Measurements from ENCODE around the gene ZC3H18. TPM values are rescaled to one million over a fixed set of nuclear protein-coding genes. Genes with fewer than 3 reads are reported as not detected.
"Not testable (repeated sequence)": the region's sequence is repeated elsewhere in the genome, so short reads cannot be mapped to it uniquely, and the experiment has no call there.

Gene ZC3H18
- total RNA-seq, 1 experiment from 2014 or later = 13.2 TPM

DNA sequence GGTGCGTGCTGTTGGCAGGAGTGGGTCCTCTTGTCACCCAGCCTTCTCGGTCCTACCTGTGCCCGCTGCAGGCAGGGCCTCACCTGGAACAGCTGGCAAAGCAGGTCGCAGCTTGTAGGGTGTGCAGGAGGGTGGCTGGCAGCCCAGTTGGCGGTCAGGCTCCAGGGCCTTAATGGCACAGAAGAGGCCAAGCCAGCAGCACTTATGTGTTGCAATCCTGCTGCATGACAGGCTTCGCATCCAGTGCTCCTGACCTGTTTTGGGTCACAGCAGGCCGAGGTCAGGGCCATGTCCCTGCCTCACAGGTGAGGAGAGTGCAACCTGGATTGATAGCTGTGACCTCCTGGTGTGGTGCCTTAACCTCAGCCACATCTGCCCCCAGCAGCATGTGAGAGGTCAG lies 31.9 kb downstream of the ZC3H18 start:
- Histone ChIP-seq H3K4me3 (no peak overlapping the region), H3K9me3 (no peaks in the 10 kb centered on the region), H3K27me3 (no peaks in the 10 kb centered on the region), H3K36me3 (peaks cover 13% of the 10 kb centered on the region; the same call in 1 of the 2 replicates)
- no peak for DNase-seq

- no peak overlapping the region for H3K4me3 ChIP-seq
- H3K36me3 ChIP-seq = peaks cover 10% of the 10 kb centered on the region
- no peaks in the 10 kb centered on the region for H3K27me3 ChIP-seq
Measured at GRCh38 chr16:88605186-88606147, 35.3 kb downstream of the ZC3H18 start.

DNA sequence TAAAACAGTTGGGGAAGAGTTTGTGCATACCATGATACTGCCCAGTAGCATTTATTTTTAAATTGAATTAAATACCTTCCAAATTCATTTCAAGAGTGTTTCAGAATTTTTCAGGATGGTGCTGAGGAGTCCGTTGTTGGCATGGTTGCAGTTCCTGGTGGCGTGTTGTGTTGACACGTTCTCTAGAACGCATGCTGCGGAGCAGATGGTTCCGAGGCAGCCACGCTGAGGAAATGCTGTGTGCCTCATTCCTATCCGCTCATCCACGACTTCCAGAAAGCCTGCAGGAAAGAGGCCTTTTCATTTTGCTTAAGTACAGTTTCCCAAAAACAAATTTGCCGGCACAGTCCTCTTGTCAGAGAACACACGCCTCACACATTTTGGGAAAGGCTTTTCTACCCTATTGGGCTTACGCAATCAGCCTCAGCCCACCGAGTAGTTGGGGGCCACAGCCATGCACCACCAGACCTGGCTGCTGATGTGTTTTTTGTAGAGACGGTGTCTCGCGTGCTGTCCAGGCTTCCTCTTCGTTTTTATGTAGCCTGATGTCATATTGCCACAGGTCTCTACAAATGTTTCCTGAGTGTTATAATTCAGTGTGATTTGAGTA lies 36.0 kb downstream of the ZC3H18 start:
- DNase-seq = no peak
- Histone ChIP-seq H3K9me3 (no peaks in the 10 kb centered on the region), H3K27me3 (no peaks in the 10 kb centered on the region), H3K36me3 (peaks cover 9% of the 10 kb centered on the region), H3K4me3 (no peak overlapping the region)

More at GRCh38 chr16:88605186-88606147, 35.3 kb downstream of the ZC3H18 start:
- H3K9me3 ChIP-seq = no peaks in the 10 kb centered on the region
- DNase-seq = no peak

DNA sequence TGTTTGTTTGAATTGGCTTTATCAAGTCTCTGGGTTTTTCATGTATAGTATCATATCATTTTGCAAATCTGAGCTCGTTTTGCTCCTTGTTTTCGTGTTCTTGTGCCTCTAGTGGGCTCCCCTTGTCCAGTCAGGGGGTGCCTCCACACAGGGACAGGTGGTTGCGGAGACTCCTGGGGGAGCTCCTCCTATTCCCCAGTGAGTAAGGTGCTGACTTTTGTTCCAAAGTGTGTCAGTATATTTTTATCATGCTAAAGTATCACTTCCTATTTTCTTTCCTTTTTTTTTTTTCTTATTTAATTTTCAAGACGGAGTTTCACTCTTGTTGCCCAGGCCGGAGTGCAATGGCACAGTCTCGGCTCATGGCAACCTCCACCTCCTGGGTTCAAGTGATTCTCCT lies 37.9 kb downstream of the ZC3H18 start:
- Histone ChIP-seq H3K27me3 (no peaks in the 10 kb centered on the region), H3K36me3 (peaks cover 10% of the 10 kb centered on the region), H3K4me3 (no peak overlapping the region), H3K9me3 (no peaks in the 10 kb centered on the region)
- DNase-seq = no peak

GRCh38 chr16:88609426-88609825 lies 39.2 kb downstream of the ZC3H18 start:
- not testable (repeated sequence) for H3K9me3 ChIP-seq, H3K4me3 ChIP-seq, DNase-seq, H3K27me3 ChIP-seq, H3K36me3 ChIP-seq

DNA sequence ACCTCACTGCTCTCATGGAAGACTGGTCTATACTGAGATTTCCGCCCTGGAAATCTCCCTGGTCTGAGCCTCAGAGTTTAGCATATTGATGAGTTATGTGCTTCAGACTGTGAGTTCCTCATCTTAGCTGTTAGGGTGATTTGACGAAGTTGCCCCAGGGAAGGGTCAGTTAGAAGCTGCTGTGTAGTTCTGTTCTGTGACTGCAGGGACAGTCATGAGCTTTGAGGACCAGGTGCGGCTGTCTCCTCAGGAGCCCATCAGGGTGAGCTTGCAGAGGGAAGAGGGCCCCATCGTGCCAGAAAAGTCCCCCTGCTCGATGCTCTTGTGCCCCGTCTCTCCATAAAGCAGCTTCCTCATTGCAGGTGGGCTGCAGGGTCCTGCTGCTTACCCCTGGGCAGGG lies 39.9 kb downstream of the ZC3H18 start:
- DNase-seq = no peak
- H3K9me3 ChIP-seq = no peaks in the 10 kb centered on the region
- peaks cover 7% of the 10 kb centered on the region for H3K36me3 ChIP-seq
- H3K27me3 ChIP-seq = no peaks in the 10 kb centered on the region
- no peak overlapping the region for H3K4me3 ChIP-seq

DNA sequence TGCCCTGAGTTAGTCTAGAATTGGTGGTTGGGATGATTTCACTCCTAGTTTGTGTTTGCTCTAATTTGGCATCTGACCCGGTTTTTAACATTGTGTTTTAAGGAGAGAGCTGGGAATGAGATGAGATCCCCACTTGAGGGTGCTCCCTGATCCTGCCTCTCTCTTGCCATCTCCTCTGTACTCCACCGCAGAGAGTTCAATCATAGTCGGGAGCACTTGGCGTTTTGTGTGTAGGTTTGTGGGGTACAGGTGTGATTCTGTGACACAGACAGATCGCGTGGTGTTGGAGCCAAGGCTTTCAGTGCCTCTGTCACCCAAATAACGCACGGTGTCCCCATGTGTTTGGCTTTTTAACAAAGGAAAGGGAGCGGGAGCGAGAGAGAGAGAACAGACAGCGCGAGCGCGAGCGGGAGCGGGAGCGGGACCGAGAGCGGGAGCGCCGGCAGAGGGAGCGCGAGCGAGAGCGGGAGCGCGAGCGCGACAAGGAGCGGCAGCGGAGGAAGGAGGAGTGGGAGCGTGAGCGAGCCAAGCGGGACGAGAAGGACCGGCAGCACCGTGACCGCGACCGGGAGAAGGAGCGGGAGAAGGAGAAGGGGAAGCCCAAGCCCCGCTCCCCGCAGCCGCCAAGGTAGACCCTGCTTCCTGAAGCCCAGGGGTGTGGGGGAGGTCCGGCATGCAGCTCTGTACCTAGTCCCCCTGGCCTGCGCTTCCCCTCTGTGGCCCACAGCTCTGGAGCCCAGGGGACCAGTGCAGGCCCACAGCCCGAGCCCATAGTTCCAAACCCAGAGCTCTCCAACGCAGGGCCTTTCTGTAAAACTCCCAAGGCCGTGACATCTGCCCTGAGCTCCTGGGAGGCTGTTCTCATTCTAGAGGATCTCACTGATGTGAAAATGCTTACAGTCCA lies 41.0 kb downstream of the ZC3H18 start:
- Histone ChIP-seq H3K9me3 (no peaks in the 10 kb centered on the region), H3K36me3 (peaks cover 7% of the 10 kb centered on the region)

GRCh38 chr16:88613293-88613692 lies 43.1 kb downstream of the ZC3H18 start:
- DNase-seq = no peak
- Histone ChIP-seq H3K27me3 (no peaks in the 10 kb centered on the region), H3K4me3 (no peak overlapping the region), H3K36me3 (peaks cover 7% of the 10 kb centered on the region), H3K9me3 (no peaks in the 10 kb centered on the region)

More for the DNA sequence above, 41.0 kb downstream of the ZC3H18 start:
- Histone ChIP-seq H3K27me3 (no peaks in the 10 kb centered on the region), H3K4me3 (no peak overlapping the region)
- DNase-seq = no peak

GRCh38 chr16:88613911-88614817 lies 44.0 kb downstream of the ZC3H18 start:
- Histone ChIP-seq H3K9me3 (no peaks in the 10 kb centered on the region), H3K36me3 (peaks cover 2% of the 10 kb centered on the region; the same call in 1 of the 2 replicates), H3K4me3 (no peak overlapping the region), H3K27me3 (no peaks in the 10 kb centered on the region)
- no peak for DNase-seq

DNA sequence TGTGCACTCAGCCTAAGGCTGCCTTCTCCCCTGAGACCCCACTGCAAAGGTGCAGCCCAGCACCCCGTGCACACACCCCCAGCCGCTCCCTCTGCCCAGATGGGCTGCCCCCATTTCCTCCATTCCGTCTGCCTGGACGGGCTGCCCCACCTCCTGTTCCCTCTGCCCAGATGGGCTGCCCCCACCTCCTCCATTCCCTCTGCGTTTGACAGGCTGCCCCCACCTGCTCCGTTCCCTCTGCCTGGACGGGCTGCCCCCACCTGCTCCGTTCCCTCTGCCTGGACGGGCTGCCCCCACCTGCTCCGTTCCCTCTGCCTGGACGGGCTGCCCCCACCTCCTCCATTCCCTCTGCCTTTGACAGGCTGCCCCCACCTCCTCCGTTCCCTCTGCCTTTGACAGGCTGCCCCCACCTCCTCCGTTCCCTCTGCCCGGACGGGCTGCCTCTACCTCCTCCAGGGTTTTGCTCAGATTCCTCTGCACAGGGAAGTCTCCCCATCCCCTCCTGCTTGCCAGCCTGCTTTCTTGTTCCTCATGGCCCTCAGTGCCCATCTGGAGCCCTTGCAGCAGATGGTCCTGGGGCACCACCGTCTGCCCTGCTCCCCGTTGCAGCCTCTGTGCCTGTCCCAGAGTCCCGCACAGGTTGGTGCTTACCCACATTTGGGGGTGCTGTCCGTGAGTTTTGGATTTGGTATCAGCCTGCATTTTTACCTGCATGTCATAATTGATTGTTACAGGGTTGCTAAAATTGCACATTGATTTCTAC lies 44.8 kb downstream of the ZC3H18 start:
- no peaks in the 10 kb centered on the region for H3K9me3 ChIP-seq
- no peaks in the 10 kb centered on the region for H3K27me3 ChIP-seq
- no peak for DNase-seq
- H3K4me3 ChIP-seq = no peak overlapping the region
- H3K36me3 ChIP-seq = peaks cover 2% of the 10 kb centered on the region; the same call in 1 of the 2 replicates

GRCh38 chr16:88616320-88616719 lies 46.1 kb downstream of the ZC3H18 start:
- no peak overlapping the region for H3K4me3 ChIP-seq
- peaks cover 2% of the 10 kb centered on the region; the same call in 1 of the 2 replicates for H3K36me3 ChIP-seq
- DNase-seq = no peak
- H3K27me3 ChIP-seq = no peaks in the 10 kb centered on the region
- no peaks in the 10 kb centered on the region for H3K9me3 ChIP-seq

GRCh38 chr16:88616736-88617135 lies 46.5 kb downstream of the ZC3H18 start:
- Histone ChIP-seq H3K36me3 (peaks cover 2% of the 10 kb centered on the region; the same call in 1 of the 2 replicates), H3K4me3 (no peak overlapping the region), H3K9me3 (no peaks in the 10 kb centered on the region), H3K27me3 (no peaks in the 10 kb centered on the region)
- DNase-seq = no peak

GRCh38 chr16:88617268-88618031 lies 47.2 kb downstream of the ZC3H18 start:
- H3K36me3 ChIP-seq = peaks cover 2% of the 10 kb centered on the region; the same call in 1 of the 2 replicates
- H3K27me3 ChIP-seq = no peaks in the 10 kb centered on the region
- H3K9me3 ChIP-seq = no peaks in the 10 kb centered on the region
- no peak overlapping the region for H3K4me3 ChIP-seq
- no peak for DNase-seq

- H3K4me3 ChIP-seq = no peak overlapping the region
- H3K36me3 ChIP-seq = no peaks in the 10 kb centered on the region
- H3K9me3 ChIP-seq = no peaks in the 10 kb centered on the region
- DNase-seq = no peak
- H3K27me3 ChIP-seq = no peaks in the 10 kb centered on the region
Measured at GRCh38 chr16:88618182-88618955, 48.2 kb downstream of the ZC3H18 start.

Measured in MG63 (cell line).